Islet of Langerhans (tissue), 1 donor: ENCODE results near the gene TMEM167B.
"Not testable (repeated sequence)": the region's sequence is repeated elsewhere in the genome, so short reads cannot be mapped to it uniquely, and the experiment has no call there.

Experiments
- FAIRE-seq: peaks from one replicate; lab custom pipeline; 2011; peaks lifted over from hg19 to GRCh38; lab: Jason Lieb, UNC

Gene TMEM167B

DNA sequence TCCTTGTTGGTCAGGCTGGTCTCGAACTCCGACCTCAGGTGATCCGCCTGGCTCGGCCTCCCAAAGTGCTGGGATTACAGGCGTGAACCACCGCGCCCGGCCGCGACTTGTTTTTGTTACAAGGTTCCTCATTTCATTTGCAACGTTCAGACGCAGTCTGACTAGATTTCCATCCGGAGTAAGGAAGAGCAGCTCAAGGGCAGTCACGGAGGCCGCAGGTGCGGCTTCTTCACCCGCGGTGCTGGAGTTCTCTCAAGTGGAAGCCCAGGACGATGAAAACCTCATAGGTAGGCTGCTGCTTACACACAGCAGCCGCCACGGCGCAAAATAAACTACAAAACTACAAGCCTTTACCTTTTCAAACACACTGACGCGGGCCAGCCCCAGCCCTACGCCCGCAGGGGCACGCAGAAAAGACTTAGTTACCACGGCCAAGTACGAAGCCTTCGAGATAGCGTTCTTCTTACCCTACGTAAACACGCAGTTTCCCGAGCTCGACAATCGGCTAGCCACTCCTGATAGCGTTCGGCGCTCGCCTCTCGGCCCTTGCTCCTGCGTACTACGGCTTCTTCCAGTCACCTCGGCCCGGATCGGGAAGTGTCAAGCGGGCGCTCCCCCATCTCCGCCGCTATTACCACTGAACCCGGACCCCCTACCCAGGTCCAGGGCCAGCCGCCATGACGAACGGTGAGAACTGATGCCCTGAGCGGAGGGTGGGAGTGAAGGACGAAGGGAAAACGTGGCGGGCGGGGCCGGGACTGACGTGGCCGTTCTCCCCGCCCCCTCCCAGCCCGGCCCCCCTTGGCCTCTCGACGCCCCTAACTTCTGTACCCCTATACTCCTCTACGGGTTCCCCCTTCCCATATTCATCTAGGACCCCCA is at the start of gene TMEM167B:
Gene TMEM167B (plus strand): TSS at position 569 of the 882 bp plus-strand sequence. CDS start 109 bp downstream, at position 678.
- FAIRE-seq: no peak

GRCh38 chr1:109040989-109041620 is 49.5 kb upstream of the TMEM167B start:
- no peak for FAIRE-seq

- FAIRE-seq: no peak
Observed at GRCh38 chr1:109041621-109042468, 48.7 kb upstream of the TMEM167B start, which contains the start of gene WDR47. WDR47 (minus strand) TSS chr1:109042102; CDS start chr1:109023512, 18,590 bp downstream.

GRCh38 chr1:109045595-109045994 is 45.0 kb upstream of the TMEM167B start:
- FAIRE-seq: no peak

DNA sequence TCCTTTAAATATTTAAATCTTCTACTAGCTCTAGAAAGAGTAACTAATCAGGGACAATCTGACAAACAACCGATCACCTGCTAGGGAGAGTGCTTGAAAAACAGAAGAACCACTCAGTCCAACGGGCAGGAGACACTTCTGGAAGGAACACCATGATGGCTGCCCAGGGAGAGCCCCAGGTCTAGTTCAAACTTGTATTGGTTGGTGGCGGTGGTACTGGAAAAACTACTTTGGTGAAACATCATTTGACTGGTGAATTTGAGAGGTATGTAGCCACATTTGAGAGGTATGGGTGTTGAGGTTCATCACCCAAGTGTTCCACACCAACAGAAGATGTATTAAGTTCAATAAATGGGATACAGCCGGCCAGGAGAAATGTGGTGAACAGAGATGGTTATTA is 43.9 kb upstream of the TMEM167B start:
- no peak for FAIRE-seq

GRCh38 chr1:109047339-109047738 is 43.2 kb upstream of the TMEM167B start:
- FAIRE-seq: no peak

- FAIRE-seq: no peak
Observed at GRCh38 chr1:109048335-109048734, 42.2 kb upstream of the TMEM167B start.

GRCh38 chr1:109050228-109050995 is 40.2 kb upstream of the TMEM167B start:
- no peak for FAIRE-seq

- FAIRE-seq: not testable (repeated sequence)
Observed at GRCh38 chr1:109052145-109052544, 38.4 kb upstream of the TMEM167B start.

DNA sequence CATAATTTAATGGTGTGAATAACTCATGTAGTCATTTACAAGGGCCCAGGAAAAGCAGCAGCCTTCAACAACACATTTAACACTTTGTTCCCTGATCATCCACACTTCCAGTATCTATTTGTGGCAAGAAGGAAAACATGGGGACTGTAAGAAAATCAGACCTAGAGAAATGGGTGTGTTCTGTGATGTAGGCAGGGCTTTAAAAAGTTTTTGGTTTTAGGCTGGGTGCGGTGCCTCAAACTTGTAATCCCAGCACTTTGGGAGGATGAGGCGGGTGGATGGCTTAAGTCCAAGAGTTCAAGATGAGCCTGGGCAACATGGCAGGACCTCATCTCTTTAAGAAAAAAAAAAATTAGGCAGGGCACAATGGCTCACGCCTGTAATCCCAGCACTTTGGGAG is 34.5 kb upstream of the TMEM167B start:
- no peak for FAIRE-seq

- no peak for FAIRE-seq
Observed at GRCh38 chr1:109059026-109059425, 31.5 kb upstream of the TMEM167B start.

- no peak for FAIRE-seq
Observed at GRCh38 chr1:109060707-109061106, 29.9 kb upstream of the TMEM167B start.

- FAIRE-seq: no peak
Observed at GRCh38 chr1:109061183-109061582, 29.4 kb upstream of the TMEM167B start.

DNA sequence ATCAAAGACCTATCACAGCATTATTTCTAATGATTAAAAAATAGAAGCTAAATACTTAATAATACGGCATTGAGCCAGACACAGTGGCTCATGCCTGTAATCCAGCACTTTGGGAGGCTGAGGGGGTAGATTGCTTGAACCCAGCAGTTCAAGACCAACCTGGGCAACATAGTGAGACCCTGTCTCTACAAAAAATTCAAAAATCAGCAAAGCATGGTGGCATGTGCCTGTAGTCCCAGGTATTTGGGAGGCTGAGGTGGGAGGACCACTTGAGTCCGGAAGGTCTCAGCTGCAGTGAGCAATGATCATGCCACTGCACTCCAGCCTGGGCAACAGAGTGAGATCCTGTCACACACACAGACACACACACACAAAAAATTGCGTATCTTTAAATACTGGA is 25.4 kb upstream of the TMEM167B start:
- no peak for FAIRE-seq

DNA sequence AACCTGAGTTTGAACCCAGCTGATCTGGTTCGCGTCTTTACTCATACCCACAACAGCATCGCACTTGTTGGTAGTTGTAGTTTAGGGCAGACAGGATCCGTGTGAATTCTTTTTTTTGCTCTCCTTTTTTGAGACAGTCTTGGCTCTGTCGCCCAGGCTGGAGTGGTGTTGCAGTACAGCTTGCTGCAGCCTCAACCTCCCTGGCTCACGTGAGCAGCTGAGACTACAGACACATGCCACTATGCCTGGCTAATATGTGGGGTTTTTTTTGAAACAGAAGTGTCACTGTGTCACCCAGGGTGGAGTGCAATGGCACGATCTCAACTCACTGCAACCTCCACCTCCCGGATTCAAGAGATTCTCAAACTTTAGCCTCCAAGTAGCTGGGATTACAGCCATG is 22.7 kb upstream of the TMEM167B start:
- no peak for FAIRE-seq

DNA sequence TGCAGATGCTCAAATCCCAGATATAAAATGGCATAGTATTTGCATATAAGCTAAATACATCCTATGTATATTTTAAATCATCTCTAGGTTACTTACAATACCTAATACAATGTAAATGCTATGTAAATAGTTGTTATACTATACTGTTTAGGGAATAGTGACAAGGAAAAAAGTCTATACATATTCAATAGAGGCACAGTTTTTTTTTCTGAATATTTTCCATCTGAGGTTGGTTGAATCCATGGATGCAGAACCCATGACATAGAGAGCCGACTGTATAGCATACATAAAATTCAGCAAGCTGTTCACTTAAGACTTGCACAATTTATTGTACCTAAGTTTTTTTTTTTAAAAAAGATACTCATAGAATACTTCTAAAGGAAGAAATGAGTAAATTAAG is 21.3 kb upstream of the TMEM167B start:
- no peak for FAIRE-seq

GRCh38 chr1:109075531-109076490 is 14.8 kb upstream of the TMEM167B start, which contains the start of gene TAF13:
TAF13 (minus strand) TSS chr1:109076003; CDS start chr1:109075947, 56 bp downstream.
- no peak for FAIRE-seq

DNA sequence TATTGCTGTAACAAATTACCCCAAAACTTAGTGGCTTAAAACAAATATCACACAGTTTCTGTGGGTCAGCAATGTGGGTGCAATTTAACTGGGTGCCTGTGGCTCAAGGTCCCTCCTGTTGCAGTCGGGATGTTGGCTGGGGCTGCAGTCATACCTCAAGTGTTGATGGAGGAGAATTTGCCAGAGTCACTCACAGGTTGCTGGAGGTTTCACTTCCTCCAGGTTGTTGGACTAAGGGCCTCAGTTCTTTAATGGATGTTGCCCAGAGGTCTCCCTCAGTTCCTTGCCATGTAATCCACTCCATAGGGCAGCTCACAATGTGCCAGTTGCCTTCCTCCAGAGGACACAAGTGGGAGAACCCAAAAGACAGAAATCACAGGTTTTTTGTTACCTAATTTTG is 12.2 kb upstream of the TMEM167B start:
- no peak for FAIRE-seq

GRCh38 chr1:109079240-109079622 is 11.3 kb upstream of the TMEM167B start:
- FAIRE-seq: no peak

DNA sequence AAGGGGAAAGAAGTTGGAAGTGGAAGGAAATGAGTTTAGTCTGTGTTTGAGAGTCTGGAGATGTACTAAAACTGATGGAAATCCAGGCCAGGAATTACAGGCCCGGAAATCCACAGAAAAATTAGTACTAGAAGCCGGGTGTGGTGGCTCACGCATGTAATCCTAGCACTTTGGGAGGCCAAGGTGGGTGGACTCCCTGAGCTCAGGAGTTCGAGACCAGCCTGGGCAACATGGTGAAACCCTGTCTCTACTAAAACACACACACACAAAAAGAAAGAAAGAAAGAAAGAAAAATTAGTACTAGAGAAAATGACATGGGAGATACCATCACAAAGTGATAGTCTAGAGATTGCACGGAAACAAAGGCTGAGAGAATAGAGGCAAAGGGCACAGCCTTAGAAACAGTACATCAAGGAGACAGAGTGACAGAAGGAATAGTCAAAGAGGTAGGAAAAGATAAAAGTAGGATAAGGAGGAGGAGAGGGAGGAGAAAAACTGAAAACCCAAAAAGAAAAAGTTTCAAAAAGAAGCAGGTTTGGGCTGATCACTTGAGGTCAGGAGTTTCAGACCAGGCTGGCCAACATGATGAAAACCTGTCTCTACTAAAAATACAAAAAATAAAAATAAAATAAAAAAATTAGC is 10.0 kb upstream of the TMEM167B start:
- FAIRE-seq: no peak
